Fibroblast of lung (primary cell): Measurements from ENCODE around the gene GNS. TPM values are rescaled to one million over a fixed set of nuclear protein-coding genes. Genes with fewer than 3 reads are reported as not detected.

ENCODE experiments used
- DNase-seq, 2 donors: peaks; one replicate each; pipeline versions ENCODE4 v3.0.0 to v3.0.0-alpha.2; 2010; ENCODE audit warnings: low read depth in 2 of 2
- H2AFZ ChIP-seq: 2 replicates; pipeline ENCODE4 v1.5.1; 2012; ENCODE audit warnings: low read length, control low read depth, inconsistent platforms
- H3K27ac ChIP-seq: 2 replicates; pipeline ENCODE4 v1.5.1; 2011; ENCODE audit warnings: low read length, control low read depth; ENCODE audit not compliant: insufficient read depth
- H3K27me3 ChIP-seq: 2 replicates; pipeline ENCODE4 v1.5.1; 2011; ENCODE audit warnings: mild to moderate bottlenecking, low read length; ENCODE audit not compliant: control insufficient read depth, insufficient read depth
- H3K36me3 ChIP-seq: 2 replicates; pipeline ENCODE4 v1.5.1; 2011; ENCODE audit warnings: low read length; ENCODE audit not compliant: control insufficient read depth, insufficient read depth
- H3K4me1 ChIP-seq: 2 replicates; pipeline ENCODE4 v1.5.1; 2011; ENCODE audit warnings: low read length; ENCODE audit not compliant: control insufficient read depth, insufficient read depth; ENCODE audit errors: extremely low read depth
- H3K4me2 ChIP-seq: 2 replicates; pipeline ENCODE4 v1.5.1; 2011; ENCODE audit warnings: low read length, control low read depth; ENCODE audit not compliant: insufficient read depth; ENCODE audit errors: extremely low read depth
- H3K4me3 ChIP-seq, 4 experiments: fragments of 200-600 bp in 1 of 4; sonication (generic) in 1 of 4; replicated peaks in 1 of 4; 2 replicates each; pipeline ENCODE4 v1.5.1; 2011 to 2016; ENCODE audit warnings: low read length in 4 of 4, low read depth in 3 of 4, mild to moderate bottlenecking in 3 of 4, control low read depth in 2 of 4, inconsistent platforms in 1 of 4, mixed read lengths in 1 of 4; ENCODE audit not compliant: insufficient read depth in 1 of 4; ENCODE audit errors: control extremely low read depth in 1 of 4
- H3K79me2 ChIP-seq: 2 replicates; pipeline ENCODE4 v1.5.1; 2012; ENCODE audit warnings: mild to moderate bottlenecking, low read length, inconsistent platforms; ENCODE audit not compliant: control insufficient read depth, insufficient read depth
- H3K9ac ChIP-seq: 2 replicates; pipeline ENCODE4 v1.5.1; 2011; ENCODE audit warnings: mild to moderate bottlenecking, low read length, control low read depth; ENCODE audit not compliant: insufficient read depth
- H3K9me3 ChIP-seq: 2 replicates; pipeline ENCODE4 v1.5.1; 2012; ENCODE audit warnings: low read depth, low read length; ENCODE audit not compliant: control insufficient read depth, insufficient read depth
- H4K20me1 ChIP-seq: 2 replicates; pipeline ENCODE4 v1.5.1; 2011; ENCODE audit warnings: low read length; ENCODE audit not compliant: control insufficient read depth, insufficient read depth; ENCODE audit errors: extremely low read depth
- CTCF ChIP-seq, 2 donors: IDR thresholded peaks in 1 of 2; conservative IDR thresholded peaks in 1 of 2; 1 replicate in 1 of 2; 2 replicates in 1 of 2; pipeline ENCODE4 v1.5.1; 2011 to 2012; ENCODE audit warnings: low read length in 2 of 2, control low read depth in 1 of 2, inconsistent platforms in 1 of 2, low read depth in 1 of 2, mild to moderate bottlenecking in 1 of 2
- EZH2 ChIP-seq: IDR thresholded peaks from 2 replicates; pipeline ENCODE4 v1.5.1; 2012; ENCODE audit warnings: low read length, control low read depth, mild to moderate bottlenecking; ENCODE audit errors: missing control alignments
- polyA plus RNA-seq, 2 donors: library from polyadenylated mRNA; depleted of rRNA in 1 of 2; stranded (reverse) in 1 of 2; unstranded in 1 of 2; fragments of >200 nt; gene quantifications; 2 replicates each; pipeline ENCODE4 v1.2.1, GENCODE V29; 2011 to 2012; ENCODE audit warnings: missing spikeins in 1 of 2
- total RNA-seq: library from RNA; depleted of rRNA; stranded (reverse); fragments of >200 nt; gene quantifications from 2 replicates; pipeline ENCODE4 v1.2.1, GENCODE V29; 2014

GNS gene
- total and polyA plus RNA-seq, 2 donors (not counting 1 experiment from before 2014, with no cell fraction given) = 219 to 249 TPM

- H3K79me2 ChIP-seq = no peaks in the 10 kb centered on the region
- no peaks in the 10 kb centered on the region for H3K4me1 ChIP-seq
- no peaks in the 10 kb centered on the region for H3K9me3 ChIP-seq
- no peak for TF ChIP-seq CTCF (conservative IDR thresholded peaks at IDR 0.05 in 1 of 2, IDR thresholded peaks at IDR 0.05 in 1 of 2; ENCODE audit: low read depth in 1 of 2, low read length in 2 of 2)
- TF ChIP-seq EZH2 = no peak
- no peak overlapping the region for H3K4me3 ChIP-seq
- H3K27ac ChIP-seq = no peak overlapping the region
- no peaks in the 10 kb centered on the region for H3K27me3 ChIP-seq
- H2AFZ ChIP-seq = no peak overlapping the region
- H4K20me1 ChIP-seq = no peaks in the 10 kb centered on the region
- no peak overlapping the region for H3K4me2 ChIP-seq
- H3K9ac ChIP-seq = no peak overlapping the region
- no peaks in the 10 kb centered on the region for H3K36me3 ChIP-seq
- no peak for DNase-seq
These were observed 29.2 kb downstream of the GNS start for GRCh38 chr12:64729909-64730587.

- Histone ChIP-seq H3K4me3 (no peak overlapping the region), H3K9ac (no peak overlapping the region)
These were observed 34.9 kb downstream of the GNS start for GRCh38 chr12:64724201-64724745.

GRCh38 chr12:64723630-64724029 lies 35.6 kb downstream of the GNS start:
- no peaks in the 10 kb centered on the region for H3K27me3 ChIP-seq
- H3K79me2 ChIP-seq = no peaks in the 10 kb centered on the region
- H3K4me1 ChIP-seq = no peaks in the 10 kb centered on the region
- no peak overlapping the region for H3K9ac ChIP-seq
- H3K4me3 ChIP-seq = no peak overlapping the region
- H4K20me1 ChIP-seq = no peaks in the 10 kb centered on the region
- H3K4me2 ChIP-seq = no peak overlapping the region
- no peak for TF ChIP-seq EZH2
- no peak for TF ChIP-seq CTCF (conservative IDR thresholded peaks at IDR 0.05 in 1 of 2, IDR thresholded peaks at IDR 0.05 in 1 of 2; ENCODE audit: low read depth in 1 of 2, low read length in 2 of 2)
- no peak for DNase-seq
- no peak overlapping the region for H2AFZ ChIP-seq
- H3K36me3 ChIP-seq = peaks cover 4% of the 10 kb centered on the region
- no peak overlapping the region for H3K27ac ChIP-seq
- no peaks in the 10 kb centered on the region for H3K9me3 ChIP-seq

More at GRCh38 chr12:64724201-64724745, 34.9 kb downstream of the GNS start:
- no peak for TF ChIP-seq CTCF (conservative IDR thresholded peaks at IDR 0.05 in 1 of 2, IDR thresholded peaks at IDR 0.05 in 1 of 2; ENCODE audit: low read depth in 1 of 2, low read length in 2 of 2)
- TF ChIP-seq EZH2 = no peak
- no peak overlapping the region for H3K4me2 ChIP-seq
- H3K36me3 ChIP-seq = peaks cover 4% of the 10 kb centered on the region
- H3K27me3 ChIP-seq = no peaks in the 10 kb centered on the region
- no peaks in the 10 kb centered on the region for H3K4me1 ChIP-seq
- H3K9me3 ChIP-seq = no peaks in the 10 kb centered on the region
- H4K20me1 ChIP-seq = no peaks in the 10 kb centered on the region
- H3K79me2 ChIP-seq = no peaks in the 10 kb centered on the region
- no peak overlapping the region for H3K27ac ChIP-seq
- no peak overlapping the region for H2AFZ ChIP-seq
- DNase-seq = no peak
